CD4-positive, alpha-beta memory T cell (primary cell): ENCODE measurements around the gene MAGI2. TPM values are rescaled to one million over a fixed set of nuclear protein-coding genes. Genes with fewer than 3 reads are reported as not detected.

ENCODE experiments used
- CTCF ChIA-PET: fragments of 350-600 bp; sonication (Branson Sonifier 250); formaldehyde crosslinking; loops from one replicate; lab custom pipeline; 2021; ENCODE audit warnings: inconsistent platforms; ENCODE audit not compliant: partially characterized antibody; lab: Charles Lee
- POLR2A ChIA-PET: fragments of 350-600 bp; sonication (Branson Sonifier 250); formaldehyde crosslinking; loops from one replicate; lab custom pipeline; 2021; ENCODE audit not compliant: partially characterized antibody; lab: Charles Lee
- DNase-seq, 5 donors: peaks; one replicate each; pipeline versions ENCODE4 v3.0.0 to v3.0.0-alpha.2; 2020 to 2022; ENCODE audit warnings: mixed read lengths in 1 of 5
- H3K27ac ChIP-seq: one replicate; pipeline ENCODE4 v1.7.0; 2013; ENCODE audit warnings: low read depth, low read length
- H3K27me3 ChIP-seq: 2 replicates; pipeline ENCODE4 v1.7.0; 2013; ENCODE audit warnings: mild to moderate bottlenecking, low read length, moderate library complexity; ENCODE audit not compliant: insufficient read depth
- H3K36me3 ChIP-seq: 2 replicates; pipeline ENCODE4 v1.7.0; 2013; ENCODE audit warnings: mild to moderate bottlenecking, low read length, moderate library complexity; ENCODE audit not compliant: insufficient read depth
- H3K4me1 ChIP-seq: 2 replicates; pipeline ENCODE4 v1.7.0; 2013; ENCODE audit warnings: mild to moderate bottlenecking, low read length, moderate library complexity; ENCODE audit not compliant: insufficient read depth
- H3K4me3 ChIP-seq, 2 donors: one replicate each; pipeline ENCODE4 v1.7.0; 2013; ENCODE audit warnings: low read length in 2 of 2, mild to moderate bottlenecking in 1 of 2
- H3K9me3 ChIP-seq, 2 donors: one replicate each; pipeline ENCODE4 v1.7.0; 2013; ENCODE audit warnings: low read length in 2 of 2, control low read depth in 1 of 2; ENCODE audit not compliant: control insufficient read depth in 1 of 2
- H3K27ac Mint-ChIP-seq, 7 donors: one replicate each; pipeline ENCODE4 v1.8.0; 2020 to 2021; ENCODE audit warnings: mixed read lengths in 7 of 7, mild to moderate bottlenecking in 6 of 7, inconsistent platforms in 3 of 7, moderate library complexity in 3 of 7
- H3K27me3 Mint-ChIP-seq, 2 donors: one replicate each; pipeline ENCODE4 v1.8.0; 2020 to 2021; ENCODE audit warnings: mixed read lengths in 2 of 2
- H3K36me3 Mint-ChIP-seq, 2 donors: one replicate each; pipeline ENCODE4 v1.8.0; 2020 to 2021; ENCODE audit warnings: mixed read lengths in 2 of 2, inconsistent platforms in 1 of 2, mild to moderate bottlenecking in 1 of 2
- H3K4me1 Mint-ChIP-seq, 4 donors: one replicate each; pipeline ENCODE4 v1.8.0; 2020 to 2021; ENCODE audit warnings: mixed read lengths in 4 of 4, mild to moderate bottlenecking in 1 of 4
- H3K4me3 Mint-ChIP-seq, 8 donors: one replicate each; pipeline ENCODE4 v1.8.0; 2020 to 2021; ENCODE audit warnings: mixed read lengths in 8 of 8, mild to moderate bottlenecking in 7 of 8, moderate library complexity in 6 of 8, inconsistent platforms in 3 of 8
- H3K9me3 Mint-ChIP-seq, 8 donors: one replicate each; pipeline ENCODE4 v1.8.0; 2020 to 2021; ENCODE audit warnings: mixed read lengths in 8 of 8, mild to moderate bottlenecking in 5 of 8, inconsistent platforms in 3 of 8, moderate library complexity in 1 of 8
- intact Hi-C: fragments of 100-400 bp; cut with micrococcal nuclease; formaldehyde crosslinking; loops from one replicate; pipeline ENCODE4 v1.15.1; 2023
- polyA plus RNA-seq, 2 donors: library from polyadenylated mRNA; unstranded; fragments of 300-500 nt; fragmentation: Illumina TruSeq; gene quantifications; one replicate each; pipeline ENCODE4 v1.2.3, GENCODE V29; 2021
- total RNA-seq, 2 experiments: library from RNA; stranded (reverse); gene quantifications; one replicate each; pipeline ENCODE4 v1.2.3, GENCODE V29; 2021

Gene MAGI2
- total and polyA plus RNA-seq, 4 experiments from 2014 or later = 0.23 to 0.25 TPM; not detected in 2

DNA sequence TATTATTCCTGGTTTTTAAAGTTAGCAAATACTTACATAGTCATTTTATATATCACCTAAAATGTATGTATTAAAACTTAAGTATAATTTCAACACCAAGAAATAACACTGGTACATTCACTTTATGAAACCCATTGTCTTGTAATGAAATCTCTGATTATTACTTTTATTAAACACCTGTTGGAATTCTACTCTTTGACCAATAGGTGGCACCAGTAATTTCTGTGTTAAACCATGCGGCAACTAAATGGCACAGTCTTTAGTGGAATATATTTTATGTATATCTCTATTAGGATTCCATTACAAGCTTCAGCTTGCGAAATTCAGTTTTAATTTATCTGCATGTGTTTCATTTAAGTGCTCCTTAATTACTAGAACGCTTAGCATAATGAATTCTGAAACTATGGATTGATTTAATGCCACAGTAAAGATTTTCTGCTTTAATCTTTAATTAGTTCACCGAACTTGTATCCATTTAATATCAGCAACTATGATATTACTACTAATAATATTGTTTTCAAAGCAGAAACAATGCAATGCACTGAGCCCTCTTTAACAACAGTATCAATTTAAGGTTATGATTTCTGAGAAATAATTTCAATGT is 181.3 kb downstream of the MAGI2 start:
- H3K9me3 Mint-ChIP-seq = peaks cover 0 to 5% (median 0%) of the 10 kb centered on the region in 8 donors
- H3K27me3 Mint-ChIP-seq = no peaks in the 10 kb centered on the region
- intact Hi-C loops = no loop called here
- no peaks in the 10 kb centered on the region for H3K9me3 ChIP-seq
- no peak overlapping the region for H3K4me3 ChIP-seq
- POLR2A ChIA-PET = no interaction called here
- H3K4me1 Mint-ChIP-seq = no peaks in the 10 kb centered on the region
- H3K27me3 ChIP-seq = no peaks in the 10 kb centered on the region
- no peak overlapping the region for H3K27ac ChIP-seq
- CTCF ChIA-PET = no interaction called here
- H3K36me3 Mint-ChIP-seq = no peaks in the 10 kb centered on the region
- no peak overlapping the region for H3K27ac Mint-ChIP-seq
- H3K4me1 ChIP-seq = no peaks in the 10 kb centered on the region
- no peak overlapping the region for H3K4me3 Mint-ChIP-seq
- no peak for DNase-seq
- no peaks in the 10 kb centered on the region for H3K36me3 ChIP-seq

DNA sequence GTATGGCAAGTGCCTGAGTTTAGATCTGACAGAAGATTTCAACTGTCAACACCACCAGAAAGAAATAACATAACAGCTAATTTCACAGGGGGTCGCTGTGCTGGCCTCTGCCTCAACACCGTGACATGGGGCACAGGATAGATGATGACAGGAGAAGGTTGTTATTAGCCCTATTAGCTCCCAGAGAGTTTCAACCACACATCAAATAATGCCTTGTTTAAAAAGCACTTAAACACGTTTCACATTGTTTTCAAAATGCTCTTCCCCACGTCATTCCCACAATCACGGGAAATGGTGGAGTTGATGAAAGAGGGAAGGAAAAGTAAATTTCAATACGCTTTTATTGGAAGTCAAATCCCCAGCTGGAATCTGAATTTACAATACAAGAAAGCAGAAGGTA is 184.7 kb downstream of the MAGI2 start:
- Mint-ChIP-seq H3K4me3 (no peak overlapping the region), H3K27ac (no peak overlapping the region), H3K4me1 (no peaks in the 10 kb centered on the region), H3K36me3 (no peaks in the 10 kb centered on the region), H3K9me3 (peaks cover 0 to 5% (median 0%) of the 10 kb centered on the region in 8 donors), H3K27me3 (no peaks in the 10 kb centered on the region)
- no peaks in the 10 kb centered on the region for H3K36me3 ChIP-seq
- H3K27ac ChIP-seq = no peak overlapping the region
- no peaks in the 10 kb centered on the region for H3K9me3 ChIP-seq
- intact Hi-C loops = no loop called here
- H3K27me3 ChIP-seq = no peaks in the 10 kb centered on the region
- no peak overlapping the region for H3K4me3 ChIP-seq
- H3K4me1 ChIP-seq = no peaks in the 10 kb centered on the region
- POLR2A ChIA-PET = no interaction called here
- no peak for DNase-seq
- CTCF ChIA-PET = no interaction called here

DNA sequence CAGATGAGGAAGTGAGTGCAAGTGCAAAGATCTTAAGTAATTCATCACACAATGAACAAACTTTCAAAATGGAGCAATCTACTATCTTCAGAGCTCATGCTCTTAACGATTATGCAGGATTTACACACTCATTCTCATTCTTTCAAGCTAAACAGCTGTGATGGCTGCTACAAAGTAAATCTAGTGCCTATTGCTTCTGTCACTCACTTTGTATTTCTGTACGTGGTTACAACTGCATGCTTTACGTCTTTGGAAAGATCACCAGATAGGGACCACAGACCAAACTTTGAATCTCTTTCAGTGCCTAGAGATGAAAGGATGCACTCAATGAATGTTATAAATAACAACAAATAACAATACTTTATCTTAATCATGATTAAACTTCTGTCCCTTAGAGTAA is 194.6 kb downstream of the MAGI2 start:
- peaks cover 0 to 4% (median 2%) of the 10 kb centered on the region in 8 donors for H3K9me3 Mint-ChIP-seq
- H3K4me3 ChIP-seq = no peak overlapping the region
- no peaks in the 10 kb centered on the region for H3K36me3 ChIP-seq
- no peak overlapping the region for H3K4me3 Mint-ChIP-seq
- ChIA-PET CTCF (no interaction called here), POLR2A (no interaction called here)
- no peak overlapping the region for H3K27ac ChIP-seq
- intact Hi-C loops = no loop called here
- DNase-seq = no peak
- H3K9me3 ChIP-seq = no peaks in the 10 kb centered on the region
- no peaks in the 10 kb centered on the region for H3K4me1 ChIP-seq
- H3K27me3 Mint-ChIP-seq = no peaks in the 10 kb centered on the region
- no peaks in the 10 kb centered on the region for H3K4me1 Mint-ChIP-seq
- no peaks in the 10 kb centered on the region for H3K27me3 ChIP-seq
- H3K36me3 Mint-ChIP-seq = no peaks in the 10 kb centered on the region
- no peak overlapping the region for H3K27ac Mint-ChIP-seq

DNA sequence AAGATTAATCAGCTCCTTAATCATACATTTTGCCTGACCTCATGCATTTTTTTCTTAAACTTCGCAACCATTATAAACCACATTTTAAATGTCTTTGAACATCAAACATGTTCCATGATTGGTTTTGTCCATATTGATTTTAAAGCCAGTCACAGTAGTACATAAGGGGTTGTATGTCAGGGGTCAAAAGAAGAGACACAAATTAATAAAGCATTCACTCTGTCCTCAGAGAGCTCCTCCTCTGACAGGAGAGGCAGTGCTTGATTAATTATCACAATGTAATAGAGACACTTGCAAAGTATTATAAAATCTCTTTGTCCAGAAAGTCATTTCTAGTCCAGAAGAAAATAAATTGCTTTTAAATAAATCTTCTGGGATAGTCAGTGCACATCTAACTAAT is 195.5 kb downstream of the MAGI2 start:
- no peaks in the 10 kb centered on the region for H3K4me1 Mint-ChIP-seq
- H3K9me3 Mint-ChIP-seq = peaks cover 0 to 4% (median 2%) of the 10 kb centered on the region in 8 donors
- no peaks in the 10 kb centered on the region for H3K27me3 Mint-ChIP-seq
- Histone ChIP-seq H3K9me3 (no peaks in the 10 kb centered on the region), H3K4me3 (no peak overlapping the region), H3K27me3 (no peaks in the 10 kb centered on the region), H3K27ac (no peak overlapping the region), H3K4me1 (no peaks in the 10 kb centered on the region), H3K36me3 (no peaks in the 10 kb centered on the region)
- DNase-seq = no peak
- H3K27ac Mint-ChIP-seq = no peak overlapping the region
- ChIA-PET CTCF (no interaction called here), POLR2A (no interaction called here)
- H3K36me3 Mint-ChIP-seq = no peaks in the 10 kb centered on the region
- intact Hi-C loops = no loop called here
- H3K4me3 Mint-ChIP-seq = no peak overlapping the region

DNA sequence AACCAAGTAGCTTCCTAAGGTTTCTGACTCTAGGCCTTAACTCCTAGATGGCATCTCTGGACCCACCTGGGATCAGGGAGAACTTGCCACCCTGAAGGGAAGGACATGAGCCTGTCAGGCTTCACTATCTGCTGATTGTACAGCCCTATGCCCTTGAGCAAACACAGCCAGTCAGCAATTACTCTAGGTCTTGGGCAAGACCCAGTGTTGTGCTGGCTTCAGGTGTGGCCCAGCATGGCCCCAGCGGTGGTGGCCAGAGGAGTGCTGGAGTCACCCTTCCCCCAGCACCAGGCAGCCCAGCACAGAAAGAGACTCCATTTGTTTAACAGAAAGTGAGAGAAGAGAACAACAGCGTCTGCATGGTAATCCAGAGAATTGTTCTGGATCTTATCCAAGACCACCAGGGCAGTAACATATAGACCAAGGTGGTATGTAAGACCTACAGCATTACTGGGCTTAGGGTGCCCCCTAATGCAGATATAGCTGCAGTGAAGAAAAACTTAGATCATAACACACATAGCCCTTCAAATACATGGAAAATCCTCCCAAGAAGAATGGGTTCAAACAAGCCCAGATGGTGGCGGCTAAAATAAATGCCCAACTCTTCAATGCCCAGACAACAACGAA is 207.7 kb downstream of the MAGI2 start:
- Histone ChIP-seq H3K27ac (no peak overlapping the region), H3K4me3 (no peak overlapping the region), H3K4me1 (no peaks in the 10 kb centered on the region), H3K36me3 (no peaks in the 10 kb centered on the region), H3K27me3 (no peaks in the 10 kb centered on the region), H3K9me3 (no peaks in the 10 kb centered on the region)
- ChIA-PET CTCF (no interaction called here), POLR2A (no interaction called here)
- no peaks in the 10 kb centered on the region for H3K36me3 Mint-ChIP-seq
- no peaks in the 10 kb centered on the region for H3K4me1 Mint-ChIP-seq
- H3K4me3 Mint-ChIP-seq = no peak overlapping the region
- H3K27me3 Mint-ChIP-seq = no peaks in the 10 kb centered on the region
- no peak for DNase-seq
- intact Hi-C loops = no loop called here
- no peak overlapping the region for H3K27ac Mint-ChIP-seq
- H3K9me3 Mint-ChIP-seq = peaks cover 0 to 17% (median 3%) of the 10 kb centered on the region in 8 donors

DNA sequence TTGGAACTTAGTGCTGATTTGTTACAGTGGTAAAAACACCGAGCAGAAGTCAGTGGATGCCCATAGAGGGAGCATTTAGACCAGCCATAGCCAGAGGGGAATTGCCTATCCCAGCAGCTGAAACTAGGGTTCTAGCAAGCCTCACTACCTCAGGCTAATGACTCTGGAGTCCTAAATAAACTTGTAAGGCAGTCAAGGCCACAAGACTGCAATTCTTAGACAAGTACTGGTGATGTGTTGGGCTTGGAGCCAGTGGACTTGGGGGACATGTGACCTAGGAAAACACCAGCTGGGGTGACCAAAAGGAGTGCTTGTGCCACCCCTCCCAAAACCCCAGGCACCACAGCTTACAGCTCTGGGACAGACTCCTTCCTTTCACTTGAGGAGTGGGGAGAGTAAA is 209.0 kb downstream of the MAGI2 start:
- ChIA-PET CTCF (no interaction called here), POLR2A (no interaction called here)
- intact Hi-C loops = no loop called here
- Histone ChIP-seq H3K9me3 (no peaks in the 10 kb centered on the region), H3K4me3 (no peak overlapping the region), H3K4me1 (no peaks in the 10 kb centered on the region), H3K27ac (no peak overlapping the region), H3K27me3 (no peaks in the 10 kb centered on the region), H3K36me3 (no peaks in the 10 kb centered on the region)
- H3K4me1 Mint-ChIP-seq = no peaks in the 10 kb centered on the region
- H3K4me3 Mint-ChIP-seq = peak overlapping the region in 1 of 8 donors; percentile 48
- no peak for DNase-seq
- H3K9me3 Mint-ChIP-seq = peaks cover 0 to 12% (median 4%) of the 10 kb centered on the region in 8 donors
- H3K27ac Mint-ChIP-seq = no peak overlapping the region
- no peaks in the 10 kb centered on the region for H3K27me3 Mint-ChIP-seq
- no peaks in the 10 kb centered on the region for H3K36me3 Mint-ChIP-seq

DNA sequence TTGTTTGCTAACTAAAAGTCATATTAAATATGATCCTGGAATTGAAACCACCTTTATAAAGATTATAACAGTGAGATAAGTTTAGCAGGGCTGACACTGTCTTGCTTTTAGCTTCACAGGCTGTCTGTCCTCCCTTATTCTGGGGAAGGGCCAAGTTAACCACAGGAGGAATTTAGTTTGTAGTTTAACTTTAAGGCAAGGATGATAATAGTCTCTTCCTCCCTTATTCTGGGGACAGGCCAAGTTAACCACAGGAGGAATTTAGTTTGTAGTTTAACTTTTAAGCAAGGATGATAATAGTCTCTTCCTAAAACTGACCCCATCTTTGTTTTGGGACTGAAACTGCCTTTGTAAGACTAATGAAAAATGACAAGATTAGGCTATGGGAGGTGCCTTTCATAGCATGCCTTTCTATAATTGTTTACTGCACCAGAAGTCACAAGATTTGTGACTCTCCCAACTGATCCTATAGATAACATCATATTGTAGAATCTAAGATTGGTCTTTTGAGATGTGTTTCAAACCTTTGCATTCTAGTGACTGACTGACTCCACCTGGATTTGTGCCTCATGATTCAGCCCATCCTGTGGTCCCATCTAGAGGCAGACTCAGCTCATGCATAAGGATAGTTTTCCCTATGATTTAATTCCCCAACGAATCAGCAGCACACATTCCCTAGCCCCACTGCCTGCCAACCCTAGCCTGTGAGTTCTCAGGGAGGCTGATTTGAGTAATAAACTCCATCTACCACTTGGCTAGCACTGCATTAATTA is 212.0 kb downstream of the MAGI2 start:
- ChIA-PET CTCF (no interaction called here), POLR2A (no interaction called here)
- Mint-ChIP-seq H3K36me3 (no peaks in the 10 kb centered on the region), H3K4me3 (no peak overlapping the region), H3K27ac (no peak overlapping the region), H3K9me3 (peaks cover 0 to 13% (median 2%) of the 10 kb centered on the region in 8 donors), H3K27me3 (no peaks in the 10 kb centered on the region), H3K4me1 (no peaks in the 10 kb centered on the region)
- Histone ChIP-seq H3K4me3 (no peak overlapping the region), H3K36me3 (no peaks in the 10 kb centered on the region), H3K27ac (no peak overlapping the region), H3K4me1 (no peaks in the 10 kb centered on the region), H3K27me3 (no peaks in the 10 kb centered on the region), H3K9me3 (no peaks in the 10 kb centered on the region)
- intact Hi-C loops = no loop called here
- DNase-seq = no peak
